CD4-positive, alpha-beta T cell treated with Interleukin-4 for 1 hour (primary cell): Measurements from ENCODE around the gene HMHB1.

ENCODE experiments used
- DNase-seq, 2 donors: peaks; one replicate each; pipeline ENCODE4 v3.0.0-alpha.2; 2020 to 2022

HMHB1 gene

DNA sequence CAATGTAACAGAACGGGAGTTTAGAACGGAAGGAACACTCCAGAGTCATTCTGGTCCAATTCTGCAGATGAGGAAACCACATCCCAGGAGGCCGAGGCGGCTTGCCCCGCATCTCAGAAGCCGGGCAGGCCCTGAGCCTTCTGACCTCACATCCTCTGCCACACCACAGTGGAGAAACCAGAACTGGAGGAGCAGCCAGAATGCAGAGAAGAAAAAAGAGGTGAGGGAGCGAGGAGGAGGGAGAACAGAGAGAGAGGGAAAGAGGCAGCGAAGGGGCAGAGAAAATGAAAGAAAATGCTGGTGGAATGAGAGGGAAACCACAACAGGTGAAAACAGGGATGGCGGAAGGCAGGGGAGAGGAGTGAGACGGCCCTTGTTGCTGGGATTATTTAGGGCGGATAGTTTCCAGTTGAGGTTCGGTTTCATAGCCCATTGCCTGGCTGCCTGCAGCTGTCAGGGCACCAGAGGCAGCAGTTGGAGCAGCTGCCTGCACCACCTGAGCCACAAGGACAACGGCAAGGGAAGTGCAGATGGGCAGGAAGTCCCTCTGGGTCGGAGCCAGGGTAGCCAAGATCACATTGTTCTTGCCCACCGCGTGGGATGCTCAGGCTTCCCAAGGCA lies at the start of gene HMHB1:
Gene HMHB1 (plus strand): TSS at position 77 of the 621 bp plus-strand sequence.
- DNase-seq = no peak

- no peak for DNase-seq
These were observed 49.2 kb upstream of the HMHB1 start for GRCh38 chr5:143762636-143763220.

- no peak for DNase-seq
These were observed 44.8 kb upstream of the HMHB1 start for GRCh38 chr5:143767162-143767561.

DNA sequence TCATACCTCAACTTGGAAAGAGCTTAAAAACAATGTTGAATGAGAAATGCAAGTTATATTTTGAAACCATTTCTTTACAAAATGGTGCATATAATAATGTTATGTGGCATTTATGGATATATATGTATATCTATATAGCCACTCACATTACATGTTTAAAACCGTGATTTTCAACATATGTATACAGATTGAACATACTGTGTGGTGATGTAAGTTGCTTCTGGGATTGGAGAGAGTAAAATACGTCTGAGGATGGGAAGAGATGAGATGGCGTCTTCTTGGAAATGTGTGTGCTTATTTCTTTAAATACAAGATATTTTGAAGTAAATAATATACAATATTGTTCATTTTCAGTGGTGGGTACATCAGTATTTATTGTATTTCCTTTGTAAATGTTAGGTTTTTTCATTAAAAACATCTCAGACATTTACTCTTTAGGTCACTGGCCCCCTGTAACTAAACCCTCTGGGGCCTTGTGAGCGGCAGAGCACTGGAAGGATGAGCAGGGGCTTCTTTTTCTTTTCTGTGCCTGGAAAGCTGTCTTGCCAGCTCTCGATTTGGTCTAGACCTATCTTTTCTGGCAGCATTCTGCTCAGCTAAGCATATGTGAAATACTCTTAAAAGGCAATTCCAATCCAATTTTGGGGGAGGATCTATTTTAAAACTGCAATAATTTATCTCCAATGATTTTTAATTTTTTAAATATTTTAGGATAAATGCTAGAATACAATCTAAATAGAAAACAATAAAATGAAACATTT lies 42.8 kb upstream of the HMHB1 start:
- no peak for DNase-seq

- no peak for DNase-seq
These were observed 41.5 kb upstream of the HMHB1 start for GRCh38 chr5:143770450-143770849.

DNA sequence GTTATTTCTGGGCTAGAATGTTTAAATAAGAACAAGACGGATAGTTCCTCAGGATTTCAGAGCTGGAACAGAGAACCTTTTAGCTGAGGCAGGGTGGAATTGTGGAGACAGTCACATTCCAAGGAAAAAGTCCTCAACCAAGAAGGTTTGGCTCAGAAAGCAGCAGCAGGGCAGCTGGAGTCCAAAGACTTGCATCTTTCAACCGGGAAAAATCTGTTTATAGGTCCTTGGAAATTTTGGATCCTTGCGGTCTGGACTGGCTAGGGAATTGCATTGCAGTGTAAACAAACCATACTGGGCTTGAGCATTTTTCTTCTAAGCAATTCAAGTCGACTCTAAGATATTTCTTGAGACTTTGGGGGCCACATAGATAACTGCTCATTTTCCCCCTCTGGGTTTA lies 40.8 kb upstream of the HMHB1 start:
- DNase-seq = no peak

DNA sequence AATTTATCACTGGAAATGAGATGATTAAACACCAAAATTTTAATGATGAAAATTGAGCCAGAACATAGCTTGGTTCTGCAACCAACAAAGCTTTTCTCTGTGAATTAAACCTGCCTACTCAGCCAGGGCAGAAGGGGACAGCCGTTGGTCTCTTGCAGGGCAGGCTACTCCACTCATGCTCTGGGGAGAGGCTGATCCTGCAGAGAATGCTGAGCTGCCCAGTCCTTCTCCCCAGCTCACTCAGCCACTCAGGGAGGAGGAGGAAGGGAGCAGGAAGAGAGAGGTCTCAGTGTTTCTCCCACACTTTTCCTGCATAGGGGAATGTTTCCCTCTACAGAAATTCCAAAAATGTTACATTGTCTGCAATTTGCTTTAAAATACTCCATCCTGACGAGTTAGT lies 40.4 kb upstream of the HMHB1 start:
- DNase-seq = no peak

- DNase-seq = no peak
These were observed 39.3 kb upstream of the HMHB1 start for GRCh38 chr5:143772621-143773020.

DNA sequence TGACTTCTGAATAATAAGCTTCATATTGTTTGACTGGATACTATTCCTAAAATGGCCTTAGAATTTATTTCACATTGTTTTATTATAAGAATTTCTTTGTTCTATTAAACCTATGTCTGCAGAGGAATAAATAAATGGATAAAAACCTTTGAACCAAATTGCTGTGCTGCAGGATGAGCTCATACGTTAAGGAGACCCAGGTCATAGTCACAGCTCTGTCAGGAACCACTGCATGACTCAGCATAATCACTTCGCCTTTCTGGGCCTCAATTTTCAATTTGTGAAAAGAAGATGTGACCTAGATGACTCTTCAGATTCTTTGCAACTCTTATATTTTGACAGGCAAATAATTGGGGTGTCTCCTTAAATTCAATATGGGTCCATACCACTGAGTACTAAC lies 36.7 kb upstream of the HMHB1 start:
- DNase-seq = no peak

DNA sequence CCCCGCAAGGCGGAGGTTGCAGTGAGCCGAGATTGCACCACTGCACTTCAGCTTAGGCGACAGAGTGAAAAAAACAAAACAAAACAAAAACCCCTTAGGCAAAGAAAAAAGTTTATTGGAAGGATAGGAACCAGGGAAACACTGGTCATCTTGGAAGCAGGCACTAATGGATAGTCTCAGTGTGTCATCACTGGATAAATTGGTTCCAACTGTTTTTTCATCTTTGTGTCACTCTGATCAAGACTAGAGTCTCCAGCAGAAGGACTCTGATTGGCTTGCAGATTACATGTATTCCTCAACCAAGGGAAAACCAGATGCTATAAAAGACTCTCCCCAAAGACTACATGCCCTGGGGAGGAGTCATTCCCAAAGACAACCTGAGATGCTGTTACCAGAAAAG lies 35.0 kb upstream of the HMHB1 start:
- no peak for DNase-seq

DNA sequence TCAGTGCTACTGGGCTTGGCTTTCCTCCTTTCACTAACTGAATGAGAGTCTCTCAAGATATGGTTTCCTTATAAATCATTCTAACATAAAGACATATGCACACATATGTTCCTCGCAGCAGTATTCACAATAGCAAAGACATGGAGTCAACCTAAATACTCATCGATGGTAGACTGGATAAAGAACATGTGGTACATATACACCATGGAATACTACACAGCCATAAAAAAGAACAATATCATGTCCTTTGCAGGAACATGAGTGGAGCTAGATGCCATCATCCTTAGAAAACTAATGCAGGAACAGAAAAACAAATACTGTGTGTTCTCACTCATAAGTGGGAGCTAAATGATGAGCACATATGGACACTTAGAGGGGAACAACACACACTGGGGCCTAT lies 32.5 kb upstream of the HMHB1 start:
- DNase-seq = no peak

DNA sequence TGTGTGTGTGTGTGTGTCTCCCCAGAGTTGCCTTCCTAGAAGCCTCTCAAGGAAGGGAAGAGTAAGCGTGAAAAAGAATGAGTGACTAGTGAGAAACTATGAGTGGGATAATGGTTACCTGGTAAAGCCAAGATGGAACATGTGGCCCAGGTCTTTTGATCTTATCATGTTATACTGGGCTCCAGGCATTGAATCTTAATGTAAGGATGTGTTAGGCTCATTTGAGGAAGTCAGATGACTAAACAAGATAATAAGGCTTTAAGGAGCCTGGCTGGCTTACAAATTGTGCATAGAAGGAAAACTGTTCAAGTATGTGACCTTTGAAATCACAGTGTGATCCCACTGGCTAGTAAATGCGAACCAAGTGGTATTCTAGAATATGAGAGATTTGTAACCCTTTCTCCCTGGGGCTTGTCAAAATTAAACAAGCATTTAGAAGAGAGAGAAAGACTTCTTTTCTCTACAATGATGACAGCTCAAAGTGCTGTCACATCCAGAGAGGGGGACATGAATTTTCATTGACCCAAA lies 29.9 kb upstream of the HMHB1 start:
- no peak for DNase-seq

- no peak for DNase-seq
These were observed 29.2 kb upstream of the HMHB1 start for GRCh38 chr5:143782588-143783386.

DNA sequence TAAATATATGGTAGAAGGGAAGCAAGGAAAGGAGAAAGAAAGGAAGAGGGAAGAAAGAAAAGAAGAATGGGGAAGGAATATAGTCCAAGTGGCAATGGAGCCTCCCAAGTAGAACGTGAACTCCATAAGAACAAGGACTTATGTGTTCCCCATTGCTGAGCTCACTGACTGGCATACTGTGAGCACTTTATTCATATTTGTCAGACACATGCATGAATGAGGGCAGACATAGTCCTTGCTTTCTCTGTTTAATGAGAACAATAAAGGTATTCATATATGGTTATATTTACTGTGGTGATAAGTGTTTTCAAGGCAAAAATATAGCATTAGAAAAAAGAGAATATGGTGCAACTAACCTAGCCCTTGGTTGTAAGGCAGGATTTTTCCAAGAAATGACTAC lies 23.6 kb upstream of the HMHB1 start:
- DNase-seq = no peak

DNA sequence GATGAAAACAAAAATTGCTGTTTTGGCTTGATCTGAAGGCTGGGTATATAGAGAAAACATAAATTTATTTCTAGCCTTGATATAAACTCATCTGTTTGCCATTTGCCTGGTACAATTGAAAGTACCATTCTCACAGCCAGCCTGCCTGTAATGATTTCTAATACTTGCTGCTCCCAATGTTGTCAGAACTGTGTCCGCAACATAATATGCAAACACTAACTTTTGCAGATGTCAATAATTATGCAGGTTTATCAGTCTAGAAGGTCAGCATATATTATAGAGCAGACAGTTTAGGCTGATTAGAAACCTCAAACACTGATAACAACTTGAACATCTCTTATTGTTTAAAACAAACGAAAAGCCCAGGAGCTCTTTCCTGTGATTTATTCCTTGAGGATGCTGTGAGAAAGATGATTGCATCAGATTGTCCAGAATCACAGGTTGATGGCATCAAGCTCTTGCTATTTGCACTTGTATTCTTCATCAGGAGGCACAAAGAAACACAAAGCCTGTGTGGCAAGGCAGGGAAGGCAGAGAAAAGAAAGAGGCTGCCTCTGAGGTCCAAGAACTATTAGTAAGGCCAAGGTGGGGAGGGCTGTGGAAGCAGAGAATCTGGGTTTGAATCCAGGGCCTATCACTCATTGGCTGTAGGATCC lies 21.4 kb upstream of the HMHB1 start:
- DNase-seq = no peak

- DNase-seq = no peak
These were observed 19.9 kb upstream of the HMHB1 start for GRCh38 chr5:143791848-143792731.

GRCh38 chr5:143793249-143793648 lies 18.7 kb upstream of the HMHB1 start:
- DNase-seq = no peak

DNA sequence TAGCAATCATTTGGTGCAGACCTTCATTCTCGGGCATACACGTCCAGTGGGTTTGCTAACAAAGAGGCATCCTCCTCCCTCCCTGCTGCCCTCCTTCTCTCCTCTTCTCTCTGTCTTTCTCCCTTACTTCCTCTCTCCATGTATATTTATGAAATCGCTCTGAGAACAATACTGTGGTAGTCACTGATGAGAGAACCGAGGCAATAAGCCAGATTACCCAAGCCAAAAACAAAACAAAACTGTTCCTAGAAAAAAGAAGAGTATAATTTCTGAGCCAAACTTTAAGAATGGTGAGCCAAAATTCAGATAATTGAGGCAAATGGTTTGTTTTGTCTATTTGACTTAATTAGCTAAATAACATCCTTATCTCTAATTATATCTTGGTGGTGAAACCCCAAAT lies 15.8 kb upstream of the HMHB1 start:
- DNase-seq = no peak

- no peak for DNase-seq
These were observed 15.2 kb upstream of the HMHB1 start for GRCh38 chr5:143796753-143797152.

DNA sequence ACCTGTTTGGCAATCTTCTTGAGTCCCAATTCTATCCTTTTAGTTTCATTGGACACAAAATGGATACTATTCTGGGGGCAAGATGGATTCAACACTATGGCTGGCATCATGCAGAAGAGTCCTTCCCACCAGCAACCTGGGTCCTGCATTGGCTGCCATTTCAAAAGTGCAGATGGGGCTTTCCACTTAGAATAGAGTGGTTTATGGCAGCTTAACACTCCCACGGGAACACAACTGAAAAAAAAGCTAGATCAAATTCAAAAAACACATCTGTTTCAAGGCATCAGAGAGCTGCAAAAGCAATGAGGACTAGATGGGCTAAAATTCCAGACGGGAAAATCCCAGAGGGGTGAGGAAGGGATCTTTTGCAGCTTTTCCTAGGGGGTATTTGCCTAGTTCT lies 11.2 kb upstream of the HMHB1 start:
- no peak for DNase-seq

GRCh38 chr5:143801252-143801939 lies 10.6 kb upstream of the HMHB1 start:
- DNase-seq = no peak
